HG02642 (cell line): ENCODE results near the gene GIPC1.
"Not testable (repeated sequence)": the region's sequence is repeated elsewhere in the genome, so short reads cannot be mapped to it uniquely, and the experiment has no call there.

Experiments used
- ATAC-seq: cut with Tn5 transposase; IDR thresholded peaks from one replicate; pipeline ENCODE4 v1.9.1; 2021; ENCODE audit warnings: mild to moderate bottlenecking; ENCODE audit not compliant: unreplicated experiment, poor library complexity

Gene GIPC1

GRCh38 chr19:14519245-14519859, 23.4 kb upstream of the GIPC1 start:
- no peak for ATAC-seq

- peak; percentile 74 for ATAC-seq
Measured at GRCh38 chr19:14517840-14518505, 22.0 kb upstream of the GIPC1 start, which contains the start of gene DNAJB1. TSS of gene DNAJB1 (minus strand) at chr19:14518397. CDS start at chr19:14518349, 48 bp downstream.

- ATAC-seq = no peak
Measured at GRCh38 chr19:14517446-14517839, 21.5 kb upstream of the GIPC1 start.

DNA sequence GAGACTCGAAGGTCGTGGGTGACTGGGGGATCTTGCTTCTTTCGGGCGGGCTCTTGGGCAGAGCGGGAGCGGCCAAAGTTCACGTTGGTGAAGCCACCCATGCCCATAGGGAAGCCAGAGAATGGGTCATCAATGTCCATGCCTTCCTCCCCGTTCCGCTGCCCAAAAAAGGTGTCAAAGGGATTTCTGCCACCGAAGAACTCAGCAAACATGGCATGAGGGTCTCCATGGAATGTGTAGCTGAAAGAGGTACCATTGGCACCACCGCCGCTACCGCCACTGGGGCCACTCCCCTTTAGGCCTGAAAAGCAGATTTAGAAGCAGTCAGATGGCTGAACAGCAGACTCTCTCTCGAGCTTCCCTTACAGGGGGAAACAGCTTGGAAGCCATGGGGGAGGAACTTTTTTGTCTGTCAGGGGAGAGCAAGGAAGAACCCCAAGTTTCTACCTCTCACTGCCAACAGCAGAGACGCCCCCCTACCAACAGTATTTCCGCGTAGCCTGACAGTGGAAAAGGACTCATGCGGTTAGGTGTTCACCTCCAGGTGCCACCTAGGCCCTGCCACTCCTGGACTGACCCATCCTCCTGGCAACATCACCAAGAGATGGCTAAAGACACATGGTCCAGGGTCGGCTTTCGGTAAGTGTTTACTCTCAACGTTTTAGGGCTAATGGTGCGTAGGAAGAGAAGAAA, 21.0 kb upstream of the GIPC1 start:
- ATAC-seq = no peak

DNA sequence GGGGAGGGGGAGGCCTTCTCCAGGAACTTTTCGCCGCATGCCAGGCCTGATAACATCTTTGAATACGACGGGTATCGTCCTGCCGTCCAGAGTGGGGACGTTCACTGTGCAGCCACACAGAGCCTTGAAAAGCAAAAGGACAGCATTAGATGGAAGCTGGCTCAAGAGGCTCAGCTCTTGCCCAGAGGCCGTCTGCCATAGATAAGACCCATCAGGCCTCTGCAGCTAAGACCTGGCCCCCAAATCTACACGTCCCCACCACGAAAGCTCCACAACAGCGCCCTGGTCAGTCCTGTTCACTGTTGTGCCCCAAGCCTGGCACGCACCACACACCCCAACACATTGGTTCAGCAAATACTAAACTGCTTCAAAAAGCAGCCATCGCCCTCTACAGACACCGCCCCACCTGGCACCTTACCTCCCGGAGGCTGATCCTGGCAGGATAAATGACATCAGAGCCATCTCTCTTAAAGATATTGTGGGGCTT, 20.2 kb upstream of the GIPC1 start:
- ATAC-seq = no peak

DNA sequence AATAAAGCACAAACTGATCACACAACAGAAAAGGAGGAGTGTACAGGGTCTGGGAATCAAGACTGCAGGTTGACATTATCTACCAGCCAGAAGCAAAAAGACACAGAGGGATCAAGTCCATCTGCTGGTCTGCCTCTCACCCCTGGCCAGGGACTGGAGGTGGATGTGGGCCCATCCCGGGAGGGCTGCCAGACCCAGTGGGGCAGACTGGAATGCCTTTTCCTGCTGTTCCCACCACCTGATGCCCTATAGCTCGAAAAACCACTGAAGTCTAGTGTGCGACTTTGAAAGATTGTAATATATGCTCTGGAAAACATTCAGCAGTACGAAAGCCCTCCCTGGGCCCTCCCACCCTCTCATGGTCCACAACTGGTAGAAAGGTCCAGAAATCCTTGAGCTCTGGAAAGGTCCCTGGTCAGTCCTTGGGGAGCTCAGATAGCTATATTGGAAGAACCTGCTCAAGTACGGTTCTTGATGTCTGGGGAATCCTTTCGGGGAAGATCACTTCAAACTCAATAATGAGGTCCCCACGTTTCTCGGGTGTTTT, 19.6 kb upstream of the GIPC1 start:
- no peak for ATAC-seq

- no peak for ATAC-seq
Measured at GRCh38 chr19:14514215-14514863, 18.4 kb upstream of the GIPC1 start.

GRCh38 chr19:14512406-14512961, 16.6 kb upstream of the GIPC1 start:
- ATAC-seq = no peak

GRCh38 chr19:14511229-14511593, 15.3 kb upstream of the GIPC1 start:
- no peak for ATAC-seq

- no peak for ATAC-seq
Measured at GRCh38 chr19:14510311-14511228, 14.6 kb upstream of the GIPC1 start.

DNA sequence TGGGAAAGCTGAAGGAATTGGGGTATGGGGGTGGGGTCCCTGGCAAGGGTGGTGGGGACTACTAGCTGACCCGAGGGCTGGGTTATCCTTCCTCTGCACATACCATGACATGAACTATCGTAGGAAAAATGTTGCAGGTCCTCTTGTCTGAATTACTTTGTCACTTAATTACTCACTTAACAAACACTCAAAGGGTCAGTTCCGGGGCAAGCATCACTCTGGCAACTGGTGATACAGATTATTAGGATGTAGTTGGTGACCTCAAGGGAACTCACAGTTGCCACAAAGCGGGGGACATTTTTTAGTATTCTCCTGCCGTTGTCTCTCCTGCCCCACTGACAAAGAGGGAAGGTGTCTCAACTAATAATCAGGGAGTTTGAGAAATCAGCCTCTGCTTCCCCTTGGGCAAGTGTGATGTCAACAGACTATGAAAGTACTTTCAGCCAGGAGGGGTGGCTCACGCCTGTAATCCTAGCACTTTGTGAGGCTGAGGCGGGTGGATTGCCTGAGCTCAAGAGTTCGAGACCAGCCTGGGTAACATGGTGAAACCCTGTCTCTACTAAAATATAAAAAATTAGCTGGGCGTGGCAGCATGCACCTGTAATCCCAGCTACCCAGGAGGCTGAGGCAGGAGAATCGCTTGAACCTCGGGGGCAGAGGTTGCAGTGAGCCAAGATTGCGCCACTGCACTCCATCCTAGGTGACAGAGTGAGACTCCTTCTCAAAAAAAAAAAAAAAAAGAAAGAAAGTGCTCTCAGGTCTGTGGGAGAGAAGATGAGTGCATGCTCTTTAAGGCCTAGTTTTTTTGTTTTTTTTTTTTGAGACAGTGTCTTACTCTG, 12.0 kb upstream of the GIPC1 start:
- no peak for ATAC-seq

DNA sequence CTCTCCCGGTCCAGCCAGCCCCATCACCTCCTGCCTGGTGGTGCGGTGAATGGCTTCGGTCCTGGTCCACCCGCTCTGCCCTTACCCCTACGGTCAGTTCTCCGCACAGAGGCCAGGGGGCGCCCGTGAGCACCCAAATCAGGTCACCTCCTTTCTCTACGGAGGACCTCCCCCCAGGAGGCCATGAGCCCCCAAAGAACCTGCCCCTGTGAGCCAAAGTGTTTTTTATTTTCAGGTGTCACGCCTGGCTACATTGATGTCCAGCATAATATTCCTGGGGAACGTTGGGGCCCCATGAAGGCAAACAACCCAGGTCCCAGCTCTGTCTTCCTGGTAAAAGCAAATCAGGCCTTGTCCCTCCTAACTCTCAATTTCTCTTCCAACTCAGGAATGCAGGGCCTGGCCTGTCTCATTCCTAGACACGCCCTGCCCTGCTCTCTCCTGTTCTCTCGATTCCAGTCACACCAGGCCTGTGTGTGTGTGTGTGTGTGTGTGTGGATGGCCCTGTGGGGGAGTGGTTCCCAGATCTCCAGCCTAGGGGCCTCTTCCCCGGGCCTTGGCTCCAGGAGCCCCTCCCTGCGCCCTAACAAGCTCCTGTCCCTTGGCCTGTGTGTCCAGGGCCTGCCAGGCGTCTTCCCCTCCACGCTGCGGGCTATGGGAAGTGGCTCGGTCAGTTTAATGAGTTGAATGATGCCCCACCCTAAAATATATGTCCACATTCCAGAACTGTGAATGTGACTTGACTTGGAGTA, 9.7 kb upstream of the GIPC1 start:
- no peak for ATAC-seq

DNA sequence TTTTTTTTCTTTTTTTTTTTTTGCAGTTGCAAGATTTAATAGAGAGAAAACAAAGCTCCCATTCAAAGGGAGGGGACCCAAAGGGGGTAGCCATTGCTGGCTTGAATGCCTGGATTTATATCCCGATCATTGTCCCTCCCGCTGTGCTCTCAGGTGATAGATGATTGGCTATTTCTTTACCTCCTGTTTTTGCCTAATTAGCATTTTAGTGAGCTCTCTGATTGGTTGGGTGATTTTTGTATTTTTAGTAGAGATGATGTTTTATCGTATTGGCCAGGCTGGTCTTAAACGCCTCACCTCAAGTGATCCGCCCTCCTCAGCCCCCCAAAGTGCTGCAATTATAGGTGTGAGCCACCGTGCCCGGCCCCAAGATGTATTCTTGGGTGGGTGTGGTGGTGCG, 8.6 kb upstream of the GIPC1 start:
- ATAC-seq = not testable (repeated sequence)

DNA sequence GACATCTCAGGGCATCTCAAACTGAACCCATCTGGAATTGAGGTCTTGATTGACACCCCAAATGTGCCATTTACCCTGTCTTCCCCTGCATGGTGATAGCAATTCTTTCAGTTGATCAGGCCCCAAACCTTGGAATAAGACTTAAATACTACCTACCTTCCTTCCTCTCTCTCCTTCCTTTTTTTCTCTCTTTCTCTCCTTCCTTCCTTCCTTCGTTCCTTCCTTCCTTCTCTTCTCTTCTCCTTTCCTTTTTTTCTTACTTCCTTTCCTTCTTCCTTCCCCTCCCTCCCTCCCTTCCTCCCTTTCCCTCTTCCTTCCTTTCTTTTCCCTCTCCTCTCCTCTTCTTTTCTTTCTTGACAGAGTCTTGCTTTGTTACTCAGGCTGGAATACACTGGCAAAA, 7.4 kb upstream of the GIPC1 start:
- no peak for ATAC-seq

DNA sequence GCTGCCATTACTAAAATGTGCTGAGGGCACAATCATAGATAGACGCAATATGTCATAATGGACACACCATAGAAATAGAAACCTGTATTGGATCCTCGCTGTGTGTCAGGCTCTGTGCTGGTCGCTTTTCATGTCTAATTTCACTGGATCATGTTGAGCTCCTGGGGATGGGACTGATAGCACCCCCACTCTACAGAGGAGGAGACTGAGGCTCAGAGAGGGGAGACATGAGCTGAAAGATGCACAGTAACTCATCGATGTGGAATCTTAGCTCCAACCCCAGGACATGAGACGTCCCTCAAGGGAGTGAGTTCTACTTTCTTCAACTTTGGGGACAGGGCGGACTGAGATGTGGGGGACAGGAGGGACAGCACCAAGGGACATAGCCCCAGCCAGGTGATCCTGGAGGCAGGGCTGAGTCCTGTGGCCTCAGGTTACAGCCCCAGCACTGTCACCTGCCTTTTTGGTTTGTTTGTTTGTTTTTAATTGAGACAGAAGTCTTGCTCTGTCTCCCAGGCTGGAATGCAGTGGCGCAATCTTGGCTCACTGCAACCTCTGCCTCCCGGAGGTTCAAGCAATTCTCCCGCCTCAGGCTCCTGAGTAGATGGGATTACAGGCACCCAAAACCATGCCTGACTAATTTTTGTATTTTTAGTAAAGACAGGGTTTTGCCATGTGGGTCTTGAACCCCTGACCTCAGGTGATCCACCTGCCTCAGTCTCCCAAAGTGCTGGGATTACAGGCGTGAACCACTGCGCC, 6.6 kb upstream of the GIPC1 start:
- ATAC-seq = no peak

DNA sequence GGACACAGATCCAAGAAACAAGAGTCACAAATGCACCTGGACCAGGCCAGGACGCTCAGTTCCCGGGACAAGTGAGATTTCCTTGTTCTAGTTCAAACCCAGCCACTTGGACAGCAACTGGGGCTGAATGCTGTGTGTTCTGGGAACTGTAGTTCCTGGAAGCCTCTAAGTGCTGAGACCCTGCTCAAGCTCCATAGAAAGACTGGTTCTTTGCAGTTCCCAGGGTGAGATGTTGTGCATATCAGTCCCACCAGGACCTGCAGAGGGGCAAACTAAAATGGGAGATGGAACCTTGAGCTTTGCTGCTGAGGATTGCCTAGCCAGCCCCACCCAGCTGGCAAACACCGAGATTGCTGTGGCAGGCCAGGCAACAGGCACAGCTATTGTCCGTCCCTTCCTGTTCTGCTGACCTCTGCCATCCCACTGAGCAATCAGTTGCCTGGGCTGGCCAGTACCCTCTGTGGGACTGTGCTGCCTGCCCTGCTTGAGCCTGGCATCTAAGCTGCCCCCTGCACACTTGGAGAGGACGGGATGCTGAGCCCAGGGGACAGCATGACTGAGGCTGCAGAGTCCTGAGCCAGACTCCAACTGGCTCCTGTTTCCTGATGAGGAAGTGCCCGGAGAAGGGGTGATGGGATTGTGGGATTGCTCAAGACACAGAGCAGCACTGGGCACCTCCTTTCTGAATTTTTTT, 1.4 kb upstream of the GIPC1 start:
- no peak for ATAC-seq

DNA sequence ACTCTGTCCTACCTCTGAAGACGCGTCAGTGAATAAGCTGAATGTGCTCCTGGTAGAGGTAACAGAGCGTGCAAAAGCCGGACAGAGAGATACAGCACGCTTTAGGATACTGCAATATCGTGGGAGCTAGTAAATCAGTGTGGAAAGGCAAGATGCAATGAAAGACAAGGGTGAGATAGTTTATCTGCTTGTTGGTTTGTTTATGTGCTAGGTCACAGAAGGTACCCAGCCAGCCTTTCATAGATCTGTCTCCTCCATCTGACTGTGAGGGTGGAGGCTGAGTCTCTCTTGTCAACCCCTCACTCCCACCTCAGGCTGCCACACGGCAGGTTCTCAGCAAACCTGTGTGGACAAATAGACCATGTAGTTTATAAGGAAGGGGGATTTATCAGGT, 904 bp upstream of the GIPC1 start:
- ATAC-seq = no peak
